LHCN-M2 (cell line): ENCODE measurements around the gene CNNM4. TPM values are rescaled to one million over a fixed set of nuclear protein-coding genes. Genes with fewer than 3 reads are reported as not detected.

Experiments
- DNase-seq: peaks from one replicate; pipeline ENCODE4 v3.0.0-alpha.2; 2012; ENCODE audit warnings: low read depth
- total RNA-seq: library from RNA; depleted of rRNA; stranded (reverse); fragments of >200 nt; gene quantifications from 2 replicates; pipeline ENCODE4 v1.2.3, GENCODE V29; 2014; rRNA removed

Gene CNNM4
- total RNA-seq, 1 experiment from 2014 or later: 2.9 TPM

- no peak for DNase-seq
These were observed 98.5 kb downstream of the CNNM4 start for GRCh38 chr2:96859099-96859649.

DNA sequence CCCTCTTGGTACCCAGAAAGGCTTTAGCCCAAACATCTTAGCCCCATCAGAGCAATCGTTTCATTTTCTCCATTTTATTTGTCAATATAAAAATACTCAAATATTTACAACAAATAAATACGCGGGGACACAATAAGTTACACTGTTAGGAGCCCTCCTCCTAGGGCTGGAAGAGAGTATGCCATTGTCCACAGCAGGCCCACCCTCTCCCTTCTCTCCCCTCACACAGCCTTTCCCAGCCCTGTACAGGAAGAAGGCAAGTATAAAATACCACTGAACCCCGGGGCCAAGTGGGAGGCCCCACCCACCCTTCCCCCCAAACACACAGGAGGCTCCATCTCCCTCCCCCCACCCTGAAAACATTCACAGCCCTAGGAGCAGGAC, 99.0 kb downstream of the CNNM4 start:
- no peak for DNase-seq

GRCh38 chr2:96860065-96861029, 99.6 kb downstream of the CNNM4 start:
- DNase-seq: no peak

DNA sequence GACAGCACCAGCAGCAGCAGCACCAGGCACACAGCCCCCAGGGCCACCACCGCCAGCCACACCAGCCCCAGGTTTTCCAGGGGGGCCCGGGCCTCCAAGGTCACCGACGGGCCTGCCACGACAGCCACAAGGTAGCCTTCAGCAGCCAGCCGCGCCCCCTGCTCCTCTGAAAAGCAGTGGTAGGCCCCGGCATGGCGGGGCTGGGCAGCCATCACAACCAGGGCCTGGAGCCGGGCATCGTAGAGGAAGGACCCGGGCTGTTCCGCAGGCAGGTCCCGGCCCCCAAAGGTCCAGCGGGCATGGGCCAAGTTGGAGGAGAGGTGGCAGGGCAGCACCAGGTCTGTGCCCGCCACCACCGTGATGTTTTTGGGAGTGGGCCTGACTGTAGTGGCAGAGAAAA, 100.4 kb downstream of the CNNM4 start:
- no peak for DNase-seq

Other genes starting within 250 kb of the CNNM4 start
- gene ARID5A, start 224.2 kb upstream of the CNNM4 start, total RNA-seq: 11.7 and 11.9 TPM in 2 replicates
- gene KANSL3, start 122.6 kb upstream of the CNNM4 start, total RNA-seq: 23.8 and 27.8 TPM in 2 replicates
- gene FER1L5, start 118.1 kb upstream of the CNNM4 start, total RNA-seq: not detected in 2 replicates
- 20.8 and 21.5 TPM in 2 replicates for gene LMAN2L, start 20.8 kb upstream of the CNNM4 start, total RNA-seq
- 3.2 and 3.4 TPM in 2 replicates for gene CNNM3, start 55.4 kb downstream of the CNNM4 start, total RNA-seq
- gene ANKRD23, start 83.1 kb downstream of the CNNM4 start, total RNA-seq: 1.0 and 2.6 TPM in 2 replicates
- gene ANKRD39, start 97.1 kb downstream of the CNNM4 start, total RNA-seq: 13.2 and 18.4 TPM in 2 replicates
- 91.4 and 118 TPM in 2 replicates for gene SEMA4C, start 109.2 kb downstream of the CNNM4 start, total RNA-seq
- 1.7 and 5.3 TPM in 2 replicates for gene FAM178B, start 225.7 kb downstream of the CNNM4 start, total RNA-seq